GM19240 (cell line): ENCODE results near the gene DUS2.

Experiments
- DNase-seq: peaks from one replicate; pipeline ENCODE4 v3.0.0; 2011; ENCODE audit warnings: low spot score; ENCODE audit not compliant: insufficient read length

DUS2 gene

GRCh38 chr16:68046106-68046505, 23.0 kb downstream of the DUS2 start:
- DNase-seq = no peak

- no peak for DNase-seq
Measured at GRCh38 chr16:68047987-68048386, 24.9 kb downstream of the DUS2 start.

GRCh38 chr16:68049449-68049848, 26.4 kb downstream of the DUS2 start:
- DNase-seq = no peak

- DNase-seq = no peak
Measured at GRCh38 chr16:68055395-68055794, 32.3 kb downstream of the DUS2 start.

- DNase-seq = no peak
Measured at GRCh38 chr16:68059804-68060203, 36.7 kb downstream of the DUS2 start.

- DNase-seq = no peak
Measured at GRCh38 chr16:68061396-68061795, 38.3 kb downstream of the DUS2 start.

- DNase-seq = no peak
Measured at GRCh38 chr16:68062910-68063393, 39.9 kb downstream of the DUS2 start.

GRCh38 chr16:68064791-68065365, 41.8 kb downstream of the DUS2 start:
- peak; percentile 75 for DNase-seq

- no peak for DNase-seq
Measured at GRCh38 chr16:68065716-68066305, 42.7 kb downstream of the DUS2 start.

- no peak for DNase-seq
Measured at GRCh38 chr16:68066763-68067162, 43.7 kb downstream of the DUS2 start.

- no peak for DNase-seq
Measured at GRCh38 chr16:68068926-68069325, 45.8 kb downstream of the DUS2 start.

GRCh38 chr16:68069511-68070248, 46.6 kb downstream of the DUS2 start:
- DNase-seq = no peak

GRCh38 chr16:68070249-68070730, 47.2 kb downstream of the DUS2 start:
- DNase-seq = no peak

- DNase-seq = no peak
Measured at GRCh38 chr16:68070806-68071517, 47.9 kb downstream of the DUS2 start.

GRCh38 chr16:68071518-68071901, 48.4 kb downstream of the DUS2 start:
- no peak for DNase-seq

- no peak for DNase-seq
Measured at GRCh38 chr16:68072038-68072695, 49.1 kb downstream of the DUS2 start.

GRCh38 chr16:68073902-68074760, 51.0 kb downstream of the DUS2 start:
- no peak for DNase-seq

- peak; percentile 66 for DNase-seq
Measured at GRCh38 chr16:68074850-68075555, 51.9 kb downstream of the DUS2 start.

- DNase-seq = no peak
Measured at GRCh38 chr16:68075980-68076379, 52.9 kb downstream of the DUS2 start.

- DNase-seq = no peak
Measured at GRCh38 chr16:68076560-68076959, 53.5 kb downstream of the DUS2 start.
